Astrocyte of the spinal cord (primary cell): ENCODE data around the gene WAS.

Experiments used
- DNase-seq: peaks from one replicate; pipeline ENCODE4 v3.0.0; 2011; ENCODE audit warnings: low read depth, low spot score
- H3K4me3 ChIP-seq: 2 replicates; pipeline ENCODE4 v1.5.1; 2011; ENCODE audit warnings: low read depth, mild to moderate bottlenecking, low read length, moderate library complexity
- in situ Hi-C: cut with HindIII; loops from 2 replicates; pipeline ENCODE4 v1.10.0; 2017; ENCODE audit warnings: low sequenced_read_pairs
- TF ChIP-seq, protein P1 (sequence below): IDR thresholded peaks from 2 replicates; pipeline ENCODE4 v1.5.1; 2012; ENCODE audit warnings: low read depth, mild to moderate bottlenecking, low read length, inconsistent platforms

WAS gene

GRCh38 chrX:48737940-48738339 is 54.3 kb downstream of the WAS start:
- DNase-seq: no peak
- in situ Hi-C loops: no loop called here
- H3K4me3 ChIP-seq: peak overlapping the region; percentile 54
- TF ChIP-seq, protein P1, sequence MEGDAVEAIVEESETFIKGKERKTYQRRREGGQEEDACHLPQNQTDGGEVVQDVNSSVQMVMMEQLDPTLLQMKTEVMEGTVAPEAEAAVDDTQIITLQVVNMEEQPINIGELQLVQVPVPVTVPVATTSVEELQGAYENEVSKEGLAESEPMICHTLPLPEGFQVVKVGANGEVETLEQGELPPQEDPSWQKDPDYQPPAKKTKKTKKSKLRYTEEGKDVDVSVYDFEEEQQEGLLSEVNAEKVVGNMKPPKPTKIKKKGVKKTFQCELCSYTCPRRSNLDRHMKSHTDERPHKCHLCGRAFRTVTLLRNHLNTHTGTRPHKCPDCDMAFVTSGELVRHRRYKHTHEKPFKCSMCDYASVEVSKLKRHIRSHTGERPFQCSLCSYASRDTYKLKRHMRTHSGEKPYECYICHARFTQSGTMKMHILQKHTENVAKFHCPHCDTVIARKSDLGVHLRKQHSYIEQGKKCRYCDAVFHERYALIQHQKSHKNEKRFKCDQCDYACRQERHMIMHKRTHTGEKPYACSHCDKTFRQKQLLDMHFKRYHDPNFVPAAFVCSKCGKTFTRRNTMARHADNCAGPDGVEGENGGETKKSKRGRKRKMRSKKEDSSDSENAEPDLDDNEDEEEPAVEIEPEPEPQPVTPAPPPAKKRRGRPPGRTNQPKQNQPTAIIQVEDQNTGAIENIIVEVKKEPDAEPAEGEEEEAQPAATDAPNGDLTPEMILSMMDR: no peak
